Ovary (tissue), 3 donors: ENCODE measurements around the gene TMEM214.

Experiments
- CTCF ChIP-seq, 3 donors: fragments of 450-650 bp in 2 of 3; fragments of 200-600 bp in 1 of 3; IDR thresholded peaks; one replicate each; pipeline versions ENCODE4 v1.5.1 to v1.8.0; 2016 to 2022; ENCODE audit warnings: antibody characterized with exemption in 3 of 3, mild to moderate bottlenecking in 1 of 3
- EP300 ChIP-seq: sonication (generic); formaldehyde crosslinking; IDR thresholded peaks from one replicate; pipeline ENCODE4 v1.6.1; 2017; ENCODE audit warnings: antibody characterized with exemption
- donor health status: DM: no; HTN: no; CAD: no.

GRCh38 chr2:26994983-26995382, 37.8 kb upstream of the TMEM214 start:
- TF ChIP-seq CTCF (IDR thresholded peaks at IDR 0.05) (no peak), EP300 (no peak)
